H1 (cell line): ENCODE data around the gene ASB13. TPM values are rescaled to one million over a fixed set of nuclear protein-coding genes. Genes with fewer than 3 reads are reported as not detected.

Experiments
- SIN3A ChIP-seq, 2 experiments: IDR thresholded peaks in 1 of 2; conservative IDR thresholded peaks in 1 of 2; 2 replicates each; pipeline ENCODE4 v1.6.1; 2011 to 2012; ENCODE audit warnings: low read length in 2 of 2, improper control_type of control experiment in 1 of 2, low read depth in 1 of 2, mild to moderate bottlenecking in 1 of 2
- polyA plus RNA-seq, 7 experiments: library from polyadenylated mRNA; depleted of rRNA in 3 of 7; stranded (reverse) in 5 of 7; unstranded in 2 of 7; fragments of >200 nt in 5 of 7; fragments of 200-250 nt in 2 of 7; gene quantifications; 1 replicate in 5 of 7; 2 replicates in 1 of 7; 4 replicates in 1 of 7; pipeline versions ENCODE4 v1.2.1 to v1.2.3, GENCODE V29; 2011 to 2013; ENCODE audit warnings: missing spikeins in 2 of 7, mixed read lengths in 2 of 7
- total RNA-seq: library from RNA; stranded (reverse); fragmentation: NEBNext Ultra II Directional; extraction: Animal tissue kit (Norgen Biotek cat#: 25700); gene quantifications from 2 replicates; pipeline ENCODE4 v1.2.1, GENCODE V29; 2021

ASB13 gene
- total and polyA plus RNA-seq, 2 of the 8 experiments (the other 6 are each of a cell fraction or from before 2014, with no cell fraction given): 12.3 to 20.2 TPM

DNA sequence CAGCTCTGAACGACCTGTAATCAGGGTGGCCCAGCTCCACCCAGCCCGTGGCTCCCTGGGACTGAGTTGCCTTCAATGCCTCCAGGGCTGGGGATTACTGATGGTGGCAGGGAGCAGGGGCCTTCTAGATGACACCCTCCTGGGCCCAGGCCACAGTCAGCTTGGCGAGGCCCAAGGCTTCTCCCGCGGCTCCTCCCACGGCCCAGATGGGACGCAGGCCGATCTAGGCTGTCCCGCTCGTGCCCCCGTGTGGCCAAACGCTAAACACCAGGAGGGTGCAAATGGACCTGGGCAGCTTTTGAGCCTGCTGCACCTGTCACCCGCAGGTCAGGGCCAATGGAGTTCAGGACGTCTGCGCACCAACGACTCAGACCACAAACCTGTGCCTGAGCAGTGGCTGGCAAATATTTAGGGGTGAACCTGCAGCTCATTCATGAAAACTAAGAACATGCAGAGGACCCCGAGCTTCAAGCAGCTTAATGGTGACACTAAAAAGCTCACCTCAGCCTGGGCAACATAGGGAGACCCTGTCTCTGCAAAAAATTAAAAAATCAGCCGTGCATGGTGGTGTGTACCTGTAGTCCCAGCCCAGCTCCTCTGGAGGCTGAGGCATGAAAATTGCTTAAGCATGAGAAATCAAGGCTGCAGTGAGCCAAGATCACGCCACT lies 43.2 kb downstream of the ASB13 start (continued):
- TF ChIP-seq SIN3A (conservative IDR thresholded peaks at IDR 0.05 in 1 of 2, IDR thresholded peaks at IDR 0.05 in 1 of 2; ENCODE audit: low read depth in 1 of 2, low read length in 2 of 2): peak in 1 of 2 experiments; percentile 64; a peak in 2 of 4 replicates
